Measurements from ENCODE around the gene OR8B2.
"Not testable (repeated sequence)": the region's sequence is repeated elsewhere in the genome, so short reads cannot be mapped to it uniquely, and the experiment has no call there.

The OR8B2 gene, protein sequence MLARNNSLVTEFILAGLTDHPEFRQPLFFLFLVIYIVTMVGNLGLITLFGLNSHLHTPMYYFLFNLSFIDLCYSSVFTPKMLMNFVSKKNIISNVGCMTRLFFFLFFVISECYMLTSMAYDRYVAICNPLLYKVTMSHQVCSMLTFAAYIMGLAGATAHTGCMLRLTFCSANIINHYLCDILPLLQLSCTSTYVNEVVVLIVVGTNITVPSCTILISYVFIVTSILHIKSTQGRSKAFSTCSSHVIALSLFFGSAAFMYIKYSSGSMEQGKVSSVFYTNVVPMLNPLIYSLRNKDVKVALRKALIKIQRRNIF

DNA sequence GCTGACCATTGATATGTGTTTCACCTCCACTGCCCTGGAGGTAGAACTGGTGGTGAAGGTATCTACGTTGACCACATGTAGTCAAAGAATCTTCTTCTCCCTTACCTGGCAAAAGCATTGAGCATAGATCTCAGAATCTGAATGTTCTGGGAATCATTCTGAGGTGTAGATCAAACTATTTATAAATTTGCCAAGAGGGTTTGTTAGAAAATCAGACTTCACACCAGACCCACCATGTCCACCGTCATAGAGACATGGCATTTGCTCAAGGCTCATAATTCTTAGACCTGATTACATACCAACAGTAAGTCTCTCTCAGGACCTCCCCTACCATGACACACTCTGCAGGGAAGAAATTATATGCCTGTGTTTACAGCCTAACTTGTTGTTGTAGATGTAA, at the start of gene OR8B2:
Gene OR8B2, minus strand, starts transcription at position 101 of the 400 bp plus-strand sequence. CDS start 1,156 bp downstream, outside the sequence.
- no peak for DNase-seq (ENCODE audit: insufficient read length, low spot score)
- FAIRE-seq = no peak

DNA sequence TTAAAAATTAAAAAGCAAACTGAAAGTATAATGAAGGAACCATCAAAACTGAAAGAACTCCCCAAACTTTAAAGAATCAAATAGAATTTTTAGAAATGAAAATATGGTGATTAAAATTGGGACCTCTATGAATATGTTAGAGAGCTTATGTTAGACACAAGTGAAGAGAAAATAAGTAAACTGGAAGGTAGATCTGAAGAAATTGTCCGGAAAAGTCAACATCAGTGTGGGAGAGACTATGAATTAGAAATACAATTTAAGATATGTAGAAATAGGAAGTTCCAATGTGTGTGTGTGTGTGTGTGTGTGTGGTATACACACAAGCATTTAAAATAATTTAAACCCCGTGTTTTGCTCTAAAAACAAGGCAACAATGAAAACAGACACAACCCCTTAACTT, 45.3 kb upstream of the OR8B2 start:
- FAIRE-seq (no peak), DNase-seq (ENCODE audit: insufficient read length, low spot score) (no peak)

DNA sequence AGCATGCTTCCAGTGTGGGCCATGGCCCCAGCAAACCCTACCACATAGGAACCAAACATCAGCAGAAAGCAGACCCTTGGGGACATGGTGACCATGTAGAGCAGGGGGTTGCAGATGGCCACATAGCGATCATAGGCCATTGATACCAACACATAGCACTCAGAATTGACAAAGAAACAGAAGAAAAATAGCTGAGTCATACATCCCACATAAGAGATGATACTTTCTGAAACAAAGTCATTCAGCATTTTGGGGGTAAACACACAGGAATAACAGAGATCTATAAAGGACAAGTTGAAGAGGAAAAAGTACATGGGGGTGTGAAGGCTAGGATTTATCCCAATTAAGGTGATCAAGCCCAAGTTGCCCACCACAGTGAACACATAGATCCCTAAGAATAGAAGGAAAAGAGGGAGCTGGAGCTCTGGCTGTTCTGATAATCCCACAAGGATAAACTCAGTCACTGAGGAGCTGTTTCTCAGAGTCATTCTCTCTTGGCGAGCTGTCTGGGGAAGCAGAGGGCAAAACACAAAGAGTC, 40.2 kb upstream of the OR8B2 start, which contains the start of gene OR8B4:
Gene OR8B4, minus strand, starts transcription at position 488 of the 538 bp plus-strand sequence. Its CDS starts 0 bp downstream, at position 488.
- DNase-seq (ENCODE audit: insufficient read length, low spot score) (no peak), FAIRE-seq (no peak)

DNA sequence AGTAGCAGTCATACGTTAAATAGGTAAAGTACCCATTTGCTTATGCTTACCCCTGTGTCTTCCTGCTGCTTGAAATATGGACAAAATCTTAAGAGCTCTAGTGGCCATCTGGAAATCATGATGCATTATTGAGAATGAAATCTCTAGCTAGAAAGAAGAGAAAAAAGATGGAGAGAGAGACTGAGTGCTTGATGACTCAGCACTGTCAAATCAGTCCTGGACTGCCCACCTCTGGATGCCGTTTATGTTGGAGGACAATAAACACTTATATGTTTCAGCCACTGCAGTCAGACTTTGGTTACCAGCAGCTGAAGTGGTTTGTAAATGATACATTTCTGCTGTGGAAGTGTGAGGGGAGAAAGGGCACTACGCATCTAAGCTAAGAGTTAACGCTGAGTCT, 36.7 kb upstream of the OR8B2 start:
- no peak for FAIRE-seq
- no peak for DNase-seq (ENCODE audit: insufficient read length, low spot score)

DNA sequence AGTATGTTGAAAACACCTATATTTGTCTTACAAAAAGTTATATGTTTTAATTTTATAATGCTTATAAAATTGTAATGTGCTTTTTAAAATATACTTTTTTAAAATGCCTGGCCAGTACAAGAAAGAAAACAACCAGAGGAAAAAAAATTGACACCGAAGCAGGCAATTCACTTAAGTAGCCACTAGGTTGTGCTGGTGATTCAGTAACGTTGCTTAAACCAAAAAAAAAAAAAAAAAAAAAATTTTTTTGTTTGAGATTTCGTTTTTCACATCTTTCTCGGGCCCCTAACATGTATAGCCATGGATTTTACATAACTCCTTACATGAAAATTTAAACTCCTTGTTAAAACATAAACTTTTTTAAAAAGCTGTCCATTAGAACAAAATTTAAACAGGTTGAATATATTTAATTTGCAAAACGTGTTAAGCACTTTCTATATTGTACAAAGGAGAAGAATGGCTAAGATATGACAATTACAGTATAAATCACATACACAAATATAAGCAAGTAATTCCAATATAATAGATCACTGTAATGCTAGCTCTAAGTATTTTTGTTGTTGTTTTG, 31.1 kb upstream of the OR8B2 start:
- FAIRE-seq (peak; percentile 45), DNase-seq (ENCODE audit: insufficient read length, low spot score) (peak; percentile 8)

DNA sequence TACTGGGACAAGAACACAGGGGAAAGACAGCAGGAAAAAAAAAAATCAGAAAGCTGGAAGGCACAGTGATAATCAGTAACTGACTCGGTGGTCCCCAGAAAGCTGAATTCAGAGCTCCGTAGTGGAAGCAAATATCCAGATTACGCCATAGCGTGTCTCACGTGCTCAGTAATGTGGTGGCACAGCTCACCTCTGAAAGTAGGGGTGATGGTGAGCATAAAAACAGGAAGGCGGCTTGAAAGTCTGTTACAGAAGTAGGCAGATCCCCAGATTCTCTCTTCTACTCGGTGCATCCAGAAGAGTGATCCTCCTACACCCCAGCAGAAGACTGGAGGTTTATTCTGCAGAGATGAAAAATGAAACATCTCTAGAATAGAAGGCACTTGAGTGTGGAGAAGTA, 25.6 kb upstream of the OR8B2 start:
- FAIRE-seq = no peak

DNA sequence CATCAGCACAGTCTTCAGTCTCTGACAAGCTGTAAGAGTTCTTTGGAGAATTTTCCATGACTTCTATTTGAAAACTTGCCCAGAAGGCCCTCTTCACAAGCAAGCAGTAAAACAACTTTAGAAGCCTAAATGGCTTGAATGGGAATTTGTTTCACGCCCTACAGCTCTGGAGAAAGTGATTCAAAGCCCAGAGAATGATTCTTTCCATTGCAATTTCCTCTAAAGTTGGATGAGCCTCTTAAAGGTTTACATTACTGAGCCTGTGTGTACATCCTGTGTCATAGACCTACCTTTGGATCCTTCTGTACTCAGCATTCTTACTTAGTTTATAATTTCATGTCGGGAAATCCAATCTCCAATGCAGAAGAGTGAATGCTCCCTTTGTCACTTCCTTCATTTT, 21.3 kb upstream of the OR8B2 start:
- FAIRE-seq (no peak), DNase-seq (ENCODE audit: insufficient read length, low spot score) (no peak)

More for the DNA sequence above, 25.6 kb upstream of the OR8B2 start:
- no peak for DNase-seq (ENCODE audit: insufficient read length, low spot score)

DNA sequence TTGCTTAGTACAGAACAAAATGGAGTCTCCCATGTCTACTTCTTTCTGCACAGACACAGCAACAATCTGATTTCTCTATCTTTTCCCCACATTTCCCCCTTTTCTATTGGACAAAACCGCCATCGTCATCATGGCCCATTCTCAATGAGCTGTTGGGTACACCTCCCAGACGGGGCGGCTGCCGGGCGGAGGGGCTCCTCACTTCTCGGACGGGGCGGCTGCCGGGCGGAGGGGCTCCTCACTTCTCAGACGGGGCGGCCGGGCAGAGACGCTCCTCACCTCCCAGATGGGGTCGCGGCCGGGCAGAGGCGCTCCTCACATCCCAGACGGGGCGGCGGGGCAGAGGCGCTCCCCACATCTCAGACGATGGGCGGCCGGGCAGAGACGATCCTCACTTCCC, 18.9 kb upstream of the OR8B2 start:
- DNase-seq (ENCODE audit: insufficient read length, low spot score); FAIRE-seq: not testable (repeated sequence)

DNA sequence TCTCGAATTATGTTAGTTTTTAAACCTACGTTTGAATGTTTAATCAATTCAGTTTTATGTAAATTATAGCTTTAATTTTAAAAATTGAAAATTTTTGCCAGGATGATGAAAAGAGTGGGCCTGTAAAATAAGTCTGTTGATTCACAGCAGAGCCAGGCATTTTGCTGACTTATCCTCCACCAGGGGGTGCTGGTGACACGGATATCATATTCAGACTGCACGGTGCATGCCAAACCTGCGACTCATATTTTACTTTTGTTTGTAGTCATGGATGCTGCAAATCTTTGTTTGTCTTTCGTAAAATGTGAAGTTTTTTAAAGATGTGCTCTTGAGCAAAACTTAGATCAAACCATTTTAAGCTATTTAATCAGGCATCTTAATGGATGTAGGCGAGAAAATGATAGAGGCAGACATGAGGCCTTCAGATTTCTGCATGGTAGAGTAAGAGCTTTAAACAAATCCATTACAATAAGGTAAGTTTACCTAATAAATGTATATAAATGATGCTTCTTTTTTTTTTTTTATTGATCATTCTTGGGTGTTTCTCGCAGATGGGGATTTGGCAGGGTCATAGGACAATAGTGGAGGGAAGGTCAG, 18.1 kb upstream of the OR8B2 start:
- FAIRE-seq = peak; percentile 78
- DNase-seq (ENCODE audit: insufficient read length, low spot score) = peak; percentile 30

DNA sequence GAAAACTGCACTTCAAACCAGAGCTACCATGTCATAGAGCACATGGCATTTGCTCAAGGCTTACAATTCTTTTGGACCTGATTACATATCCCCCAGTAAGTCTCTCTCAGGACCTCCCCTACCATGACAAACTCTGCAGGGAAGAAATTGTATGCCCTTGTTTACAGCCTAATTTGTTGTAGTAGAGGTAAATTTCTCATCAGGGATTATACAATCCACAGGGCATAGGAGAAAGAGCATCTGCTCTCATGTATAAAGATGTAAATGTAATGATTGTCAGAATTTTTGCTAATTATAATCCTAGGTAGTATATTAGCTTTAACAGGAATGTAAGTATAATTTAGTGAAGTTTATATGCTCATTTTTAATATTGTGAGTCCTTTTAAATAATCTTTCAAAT, 14.6 kb upstream of the OR8B2 start, which contains the start of gene OR8B3:
Gene OR8B3, minus strand, starts transcription at position 101 of the 400 bp plus-strand sequence. CDS start 1,673 bp downstream, outside the sequence.
- FAIRE-seq = no peak

DNA sequence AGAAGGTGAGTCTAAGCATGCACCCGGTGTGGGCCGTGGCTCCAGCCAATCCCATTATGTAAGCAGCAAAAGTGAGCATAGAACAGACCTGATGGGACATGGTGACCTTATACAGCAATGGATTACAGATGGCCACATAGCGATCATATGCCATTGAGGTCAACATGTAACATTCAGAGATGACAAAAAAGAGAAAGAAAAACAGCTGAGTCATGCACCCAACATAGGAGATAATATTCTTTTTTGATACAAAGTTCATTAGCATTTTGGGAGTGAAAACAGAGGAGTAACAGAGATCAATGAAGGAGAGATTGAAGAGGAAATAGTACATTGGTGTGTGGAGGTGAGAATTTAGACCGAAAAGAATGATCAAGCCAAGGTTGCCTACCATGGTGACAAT, 12.5 kb upstream of the OR8B2 start:
- not testable (repeated sequence) for DNase-seq (ENCODE audit: insufficient read length, low spot score); FAIRE-seq

More for the DNA sequence above, 14.6 kb upstream of the OR8B2 start, which contains the start of gene OR8B3:
- DNase-seq (ENCODE audit: insufficient read length, low spot score) = no peak

DNA sequence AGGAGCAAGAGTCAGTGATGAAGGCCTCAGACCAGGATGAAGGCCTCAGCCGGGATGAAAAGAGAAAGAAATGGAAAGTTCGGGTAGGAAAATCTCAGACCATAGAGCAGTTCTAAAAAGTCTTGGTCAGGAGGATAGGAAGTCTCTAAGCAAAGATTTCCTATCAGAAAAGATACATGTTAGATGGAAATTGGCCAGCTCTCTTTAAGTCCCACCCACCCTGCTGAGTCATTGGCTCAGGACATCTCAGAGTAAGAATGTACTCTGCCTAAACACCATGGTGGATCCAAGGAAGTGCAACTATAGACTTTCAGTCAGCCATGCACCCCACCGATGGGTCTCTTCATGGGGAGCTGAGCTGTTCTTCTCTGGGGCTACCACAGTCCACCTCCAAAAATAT, 10.1 kb upstream of the OR8B2 start:
- FAIRE-seq (no peak), DNase-seq (ENCODE audit: insufficient read length, low spot score) (no peak)

DNA sequence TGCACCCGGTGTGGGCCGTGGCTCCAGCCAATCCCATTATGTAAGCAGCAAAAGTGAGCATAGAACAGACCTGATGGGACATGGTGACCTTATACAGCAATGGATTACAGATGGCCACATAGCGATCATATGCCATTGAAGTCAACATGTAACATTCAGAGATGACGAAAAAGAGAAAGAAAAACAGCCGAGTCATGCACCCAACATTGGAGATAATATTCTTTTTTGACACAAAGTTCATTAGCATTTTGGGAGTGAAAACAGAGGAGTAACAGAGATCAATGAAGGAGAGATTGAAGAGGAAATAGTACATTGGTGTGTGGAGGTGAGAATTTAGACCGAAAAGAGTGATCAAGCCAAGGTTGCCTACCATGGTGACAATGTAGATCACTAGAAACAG, 1.4 kb downstream of the OR8B2 start:
- not testable (repeated sequence) for DNase-seq (ENCODE audit: insufficient read length, low spot score); FAIRE-seq

DNA sequence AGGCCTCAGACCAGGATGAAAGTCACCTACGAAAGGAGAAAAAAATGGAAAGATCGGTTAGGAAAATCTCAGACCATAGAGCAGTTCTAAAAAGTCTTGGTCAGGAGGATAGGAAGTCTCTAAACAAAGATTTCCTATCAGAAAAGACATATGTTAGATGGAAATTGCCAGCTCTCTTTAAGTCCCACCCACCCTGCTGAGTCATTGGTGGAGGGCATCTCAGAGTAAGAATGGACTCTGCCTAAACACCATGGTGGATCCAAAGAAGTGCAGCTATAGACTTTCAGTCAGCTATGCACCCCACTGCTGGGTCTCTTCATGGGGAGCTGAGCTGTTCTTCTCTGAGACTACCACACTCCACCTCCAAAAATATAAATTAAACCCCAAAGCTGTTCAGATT, 3.7 kb downstream of the OR8B2 start:
- FAIRE-seq (no peak), DNase-seq (ENCODE audit: insufficient read length, low spot score) (no peak)

DNA sequence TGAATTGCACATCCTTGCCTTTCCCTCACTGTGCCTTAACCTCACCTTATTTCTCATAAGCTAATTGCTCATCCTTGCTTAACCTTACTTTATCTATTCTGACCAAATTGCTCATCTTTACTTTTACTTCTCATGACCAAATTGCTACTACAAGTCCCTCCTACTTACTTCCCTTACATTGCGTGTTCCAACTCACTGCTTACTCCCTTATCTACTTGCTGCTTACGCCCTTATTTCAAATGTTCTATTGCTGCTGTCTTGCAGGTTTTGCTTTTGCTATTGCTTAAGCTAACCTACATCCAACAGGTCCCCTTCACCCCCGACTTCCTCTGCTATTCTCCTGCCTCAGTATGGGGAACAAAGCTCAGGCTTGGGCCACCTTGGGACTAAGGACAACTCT, 8.0 kb downstream of the OR8B2 start:
- FAIRE-seq = no peak
- DNase-seq (ENCODE audit: insufficient read length, low spot score) = no peak

DNA sequence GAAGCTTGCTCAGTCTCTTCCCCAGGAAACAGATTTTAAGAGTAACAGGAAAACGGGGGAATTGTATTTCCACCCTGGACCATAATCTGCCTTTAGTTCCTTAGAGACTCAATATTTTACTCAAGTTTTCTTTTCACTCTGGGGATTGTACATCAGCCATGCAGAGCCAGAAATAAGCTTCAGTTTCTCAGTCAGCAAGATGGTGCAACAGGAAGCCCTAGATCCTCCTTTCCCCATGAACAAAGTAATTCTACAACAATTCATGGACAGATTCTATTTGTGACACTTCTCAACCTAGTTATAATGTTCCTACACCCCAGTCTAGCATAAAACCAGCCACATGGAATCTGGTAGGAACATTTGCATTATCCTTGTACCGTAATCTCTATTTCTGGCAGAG, 24.7 kb downstream of the OR8B2 start:
- DNase-seq (ENCODE audit: insufficient read length, low spot score) = no peak

DNA sequence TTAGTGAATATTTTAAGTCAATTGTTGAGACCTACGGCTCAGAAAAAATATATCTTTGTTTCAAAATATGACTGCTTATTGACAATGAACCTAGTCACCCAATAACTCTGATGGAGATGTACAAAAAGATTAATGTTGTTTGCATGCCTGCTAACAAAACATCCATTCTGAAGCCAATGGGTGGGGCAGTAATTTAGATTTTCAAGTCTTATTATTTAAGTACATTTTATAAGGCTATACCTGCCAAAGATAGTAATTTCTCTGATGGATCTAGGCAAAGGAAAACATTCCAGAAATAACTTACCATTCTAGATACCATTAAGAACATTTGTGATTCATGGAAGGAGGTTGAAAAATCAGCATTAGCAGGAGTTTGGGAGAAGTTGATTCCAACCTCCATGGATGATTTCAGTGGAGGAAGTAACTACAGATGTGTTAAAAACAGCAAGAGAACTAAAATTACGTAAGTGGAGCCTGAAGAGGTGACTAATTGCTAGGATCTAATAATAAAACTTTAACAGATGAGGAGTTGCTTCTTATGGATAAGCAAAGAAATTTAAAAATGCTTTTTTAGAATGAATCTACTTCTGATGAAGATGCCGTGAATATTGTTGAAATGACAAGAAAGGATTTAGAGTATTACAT, 37.9 kb downstream of the OR8B2 start:
- DNase-seq (ENCODE audit: insufficient read length, low spot score) = no peak
- no peak for FAIRE-seq

More for the DNA sequence above, 24.7 kb downstream of the OR8B2 start:
- FAIRE-seq = no peak

DNA sequence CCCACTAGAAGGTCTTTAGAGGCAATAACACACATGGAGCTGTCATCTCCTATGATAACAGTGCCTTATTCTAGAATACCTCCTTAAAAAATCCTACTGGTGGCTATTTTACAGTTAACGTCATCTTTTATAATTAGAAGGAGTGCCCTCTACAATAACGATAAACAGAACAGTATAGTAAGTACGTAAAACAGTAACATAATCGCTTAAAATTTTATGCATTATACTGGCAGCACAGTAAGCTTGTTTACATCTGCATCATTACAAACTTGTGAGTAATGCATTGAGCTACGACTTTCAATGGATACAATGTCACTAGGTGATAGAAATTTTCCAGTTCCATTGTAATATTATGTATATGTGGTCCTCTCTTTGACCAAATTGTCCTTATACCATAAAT, 40.0 kb downstream of the OR8B2 start:
- DNase-seq (ENCODE audit: insufficient read length, low spot score) (no peak), FAIRE-seq (no peak)

DNA sequence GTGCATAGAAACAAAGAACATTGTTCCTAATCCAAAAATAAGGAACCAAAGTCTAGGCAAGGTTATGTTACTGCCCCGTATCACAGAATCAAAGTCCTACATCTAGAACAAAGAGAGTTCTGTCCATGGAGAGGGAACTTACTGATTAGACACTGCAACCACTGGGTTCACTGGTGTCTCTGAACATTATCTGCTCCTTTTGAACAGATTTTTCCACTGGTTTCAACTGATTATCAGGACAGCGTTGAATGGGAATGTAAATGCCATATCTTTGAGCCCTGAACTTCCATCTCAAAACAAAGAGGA, 44.2 kb downstream of the OR8B2 start:
- DNase-seq (ENCODE audit: insufficient read length, low spot score) (no peak), FAIRE-seq (no peak)

DNA sequence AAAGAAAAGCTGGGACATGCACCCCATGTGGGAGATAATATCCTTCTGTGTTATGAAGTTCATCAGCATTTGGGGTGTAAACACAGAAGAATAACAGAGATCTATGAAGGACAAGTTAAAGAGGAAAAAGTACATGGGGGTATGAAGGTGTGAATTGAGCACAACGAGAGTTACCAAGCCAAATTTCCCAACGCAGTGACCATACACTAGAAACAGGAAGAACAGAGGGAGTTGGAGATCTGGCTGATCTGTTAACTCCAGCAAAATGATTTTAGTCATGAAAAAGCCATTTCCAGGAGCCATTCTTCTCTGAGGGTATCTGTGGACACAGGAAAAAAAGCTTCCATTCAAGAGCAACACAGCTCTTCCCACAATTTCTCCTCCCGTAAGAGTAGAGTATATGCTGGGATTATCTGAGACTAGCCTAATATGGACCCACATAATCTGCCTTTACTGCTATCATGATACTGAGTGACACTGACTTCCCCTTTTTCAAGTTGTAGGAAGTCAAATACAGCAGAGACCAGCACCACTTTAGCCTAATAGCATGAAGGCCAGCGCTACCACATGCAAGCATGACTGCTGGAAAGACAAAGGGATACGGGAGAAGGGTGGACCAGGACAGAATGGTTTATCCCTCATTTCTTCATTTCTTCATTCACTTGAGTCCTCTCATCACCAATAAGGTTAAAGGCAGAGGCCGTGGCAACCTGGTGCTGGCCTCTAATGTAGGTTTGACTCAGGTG, 44.7 kb downstream of the OR8B2 start:
- FAIRE-seq (no peak), DNase-seq (ENCODE audit: insufficient read length, low spot score) (no peak)
